Neural crest cell (in vitro differentiated cells): Measurements from ENCODE around the gene SH3TC1. TPM values are rescaled to one million over a fixed set of nuclear protein-coding genes. Genes with fewer than 3 reads are reported as not detected.

Experiments used
- DNase-seq: peaks from one replicate; pipeline ENCODE4 v3.0.0; 2021; ENCODE audit warnings: low read depth, mixed read lengths, low spot score
- H3K27ac Mint-ChIP-seq: one replicate; pipeline ENCODE4 v1.8.0; 2021; ENCODE audit warnings: mild to moderate bottlenecking, mixed read lengths; ENCODE audit not compliant: unreplicated experiment
- H3K27me3 Mint-ChIP-seq: 2 replicates; pipeline ENCODE4 v1.8.0; 2021; ENCODE audit warnings: low read depth, mild to moderate bottlenecking, mixed read lengths
- H3K36me3 Mint-ChIP-seq: 2 replicates; pipeline ENCODE4 v1.8.0; 2021; ENCODE audit warnings: low read depth, mild to moderate bottlenecking, mixed read lengths
- H3K4me1 Mint-ChIP-seq: 2 replicates; pipeline ENCODE4 v1.8.0; 2021; ENCODE audit warnings: mixed read lengths
- H3K4me3 Mint-ChIP-seq: one replicate; pipeline ENCODE4 v1.8.0; 2021; ENCODE audit warnings: mild to moderate bottlenecking, mixed read lengths
- H3K9me3 Mint-ChIP-seq: 2 replicates; pipeline ENCODE4 v1.8.0; 2021; ENCODE audit warnings: mixed read lengths
- CTCF ChIP-seq: fragments of 200-600 bp; sonication (generic); conservative IDR thresholded peaks from 2 replicates; pipeline ENCODE4 v1.5.0; 2021; ENCODE audit warnings: antibody characterized with exemption, mild to moderate bottlenecking
- total RNA-seq: library from RNA; stranded (reverse); gene quantifications from 2 replicates; pipeline ENCODE4 v1.2.1, GENCODE V29; 2021

SH3TC1 gene
- total RNA-seq, 1 donor from 2014 or later = 2.7 TPM

- no peak for TF ChIP-seq CTCF
- DNase-seq = no peak
- Mint-ChIP-seq H3K4me1 (peaks cover 7% of the 10 kb centered on the region), H3K27me3 (no peaks in the 10 kb centered on the region), H3K9me3 (no peaks in the 10 kb centered on the region), H3K36me3 (no peaks in the 10 kb centered on the region), H3K4me3 (no peak overlapping the region), H3K27ac (no peak overlapping the region)
Measured at GRCh38 chr4:8181844-8182243, 17.2 kb upstream of the SH3TC1 start.

GRCh38 chr4:8182294-8182693 is 16.8 kb upstream of the SH3TC1 start:
- no peaks in the 10 kb centered on the region for H3K36me3 Mint-ChIP-seq
- H3K27me3 Mint-ChIP-seq = no peaks in the 10 kb centered on the region
- no peak for TF ChIP-seq CTCF
- H3K27ac Mint-ChIP-seq = no peak overlapping the region
- no peaks in the 10 kb centered on the region for H3K9me3 Mint-ChIP-seq
- DNase-seq = no peak
- H3K4me3 Mint-ChIP-seq = no peak overlapping the region
- H3K4me1 Mint-ChIP-seq = peaks cover 3% of the 10 kb centered on the region

- H3K27me3 Mint-ChIP-seq = no peaks in the 10 kb centered on the region
- no peak overlapping the region for H3K4me3 Mint-ChIP-seq
- TF ChIP-seq CTCF = no peak
- H3K9me3 Mint-ChIP-seq = no peaks in the 10 kb centered on the region
- no peaks in the 10 kb centered on the region for H3K36me3 Mint-ChIP-seq
- H3K4me1 Mint-ChIP-seq = no peaks in the 10 kb centered on the region
- no peak overlapping the region for H3K27ac Mint-ChIP-seq
- DNase-seq = no peak
Measured at GRCh38 chr4:8182858-8183725, 16.0 kb upstream of the SH3TC1 start.

- no peaks in the 10 kb centered on the region for H3K36me3 Mint-ChIP-seq
- H3K4me3 Mint-ChIP-seq = no peak overlapping the region
- no peaks in the 10 kb centered on the region for H3K9me3 Mint-ChIP-seq
- H3K4me1 Mint-ChIP-seq = no peaks in the 10 kb centered on the region
- no peaks in the 10 kb centered on the region for H3K27me3 Mint-ChIP-seq
- no peak for TF ChIP-seq CTCF
- no peak overlapping the region for H3K27ac Mint-ChIP-seq
- no peak for DNase-seq
Measured at GRCh38 chr4:8184061-8184460, 15.0 kb upstream of the SH3TC1 start.

- no peak for DNase-seq
- TF ChIP-seq CTCF = no peak
- H3K4me3 Mint-ChIP-seq = no peak overlapping the region
- no peaks in the 10 kb centered on the region for H3K4me1 Mint-ChIP-seq
- H3K27me3 Mint-ChIP-seq = no peaks in the 10 kb centered on the region
- no peaks in the 10 kb centered on the region for H3K36me3 Mint-ChIP-seq
- no peaks in the 10 kb centered on the region for H3K9me3 Mint-ChIP-seq
- H3K27ac Mint-ChIP-seq = no peak overlapping the region
Measured at GRCh38 chr4:8185295-8185694, 13.8 kb upstream of the SH3TC1 start.
